Measurements from ENCODE around the gene TAAR1.
"Not testable (repeated sequence)": the region's sequence is repeated elsewhere in the genome, so short reads cannot be mapped to it uniquely, and the experiment has no call there.

The TAAR1 gene

GRCh38 chr6:132651062-132651461 lies 7.9 kb downstream of the TAAR1 start:
- no peak for DNase-seq

GRCh38 chr6:132650429-132650828 lies 8.6 kb downstream of the TAAR1 start:
- DNase-seq: no peak

GRCh38 chr6:132648828-132649227 lies 10.2 kb downstream of the TAAR1 start:
- no peak for DNase-seq

GRCh38 chr6:132648356-132648755 lies 10.6 kb downstream of the TAAR1 start:
- no peak for DNase-seq

GRCh38 chr6:132643547-132643946 lies 15.4 kb downstream of the TAAR1 start:
- peak; percentile 8 for DNase-seq

GRCh38 chr6:132637135-132637534 lies 21.8 kb downstream of the TAAR1 start:
- not testable (repeated sequence) for DNase-seq

- not testable (repeated sequence) for DNase-seq
These were observed 23.1 kb downstream of the TAAR1 start for GRCh38 chr6:132635906-132636305.

- not testable (repeated sequence) for DNase-seq
These were observed 23.7 kb downstream of the TAAR1 start for GRCh38 chr6:132635288-132635687.

- DNase-seq: no peak
These were observed 24.2 kb downstream of the TAAR1 start for GRCh38 chr6:132634796-132635195.

GRCh38 chr6:132633362-132633761 lies 25.6 kb downstream of the TAAR1 start:
- no peak for DNase-seq

GRCh38 chr6:132624175-132624574 lies 34.8 kb downstream of the TAAR1 start, which contains the start of gene TAAR2:
Gene TAAR2 (minus strand): TSS chr6:132624275. CDS start chr6:132624275, 0 bp downstream.
- DNase-seq: no peak

- DNase-seq: no peak
These were observed 35.7 kb downstream of the TAAR1 start for GRCh38 chr6:132623106-132623845.

- no peak for DNase-seq
These were observed 42.3 kb downstream of the TAAR1 start for GRCh38 chr6:132616677-132617076.

GRCh38 chr6:132614554-132614953 lies 44.4 kb downstream of the TAAR1 start:
- no peak for DNase-seq

- no peak for DNase-seq
These were observed 46.4 kb downstream of the TAAR1 start for GRCh38 chr6:132612449-132613108.

GRCh38 chr6:132611616-132612015 lies 47.4 kb downstream of the TAAR1 start:
- DNase-seq: no peak

- DNase-seq: no peak
These were observed 51.3 kb downstream of the TAAR1 start for GRCh38 chr6:132607544-132608233.

GRCh38 chr6:132604635-132605152 lies 54.3 kb downstream of the TAAR1 start:
- no peak for DNase-seq

- DNase-seq: not testable (repeated sequence)
These were observed 58.1 kb downstream of the TAAR1 start for GRCh38 chr6:132600900-132601299.

- DNase-seq: no peak
These were observed 60.5 kb downstream of the TAAR1 start for GRCh38 chr6:132598473-132598872.

GRCh38 chr6:132596201-132596600 lies 62.8 kb downstream of the TAAR1 start:
- DNase-seq: no peak

All from DMS153 (cell line).